Endothelial cell of umbilical vein (primary cell): ENCODE data around the gene ZNF611. TPM values are rescaled to one million over a fixed set of nuclear protein-coding genes. Genes with fewer than 3 reads are reported as not detected.

ENCODE experiments used
- BruUV-seq: library from RNA; stranded (reverse); fragments of 400-500 nt; replicated peaks from 2 replicates; lab custom pipeline; 2021; lab: Mats Ljungman, UMichigan
- CTCF ChIA-PET: fragments of 300-600, 350-600 bp; sonication (Branson Sonifier 250); formaldehyde crosslinking; loops from one replicate; lab custom pipeline; 2021; ENCODE audit warnings: antibody characterized with exemption, inconsistent platforms; lab: Charles Lee
- POLR2A ChIA-PET: fragments of 300-600, 350-600 bp; sonication (Branson Sonifier 250); formaldehyde crosslinking; loops from one replicate; lab custom pipeline; 2021; ENCODE audit warnings: antibody characterized with exemption, inconsistent platforms; lab: Charles Lee
- DNase-seq: peaks from one replicate; pipeline ENCODE4 v3.0.0-alpha.2; 2011; ENCODE audit warnings: low read depth, low spot score
- FAIRE-seq: peaks from 2 replicates; lab custom pipeline; 2011; peaks lifted over from hg19 to GRCh38; lab: Jason Lieb, UNC
- H2AFZ ChIP-seq: 2 replicates; pipeline ENCODE4 v1.6.0; 2012; ENCODE audit warnings: low read depth, low read length, control low read depth, inconsistent platforms
- H3K27ac ChIP-seq: 2 replicates; pipeline ENCODE4 v1.5.1; 2011; ENCODE audit warnings: low read depth, mild to moderate bottlenecking, control low read depth, low read length, moderate library complexity; ENCODE audit not compliant: insufficient read depth
- H3K27me3 ChIP-seq, 2 experiments: 2 replicates each; pipeline versions ENCODE4 v1.6.0 to v1.6.1; 2011; ENCODE audit warnings: low read length in 2 of 2, mixed read lengths in 1 of 2; ENCODE audit not compliant: control insufficient read depth in 2 of 2, insufficient read depth in 2 of 2
- H3K36me3 ChIP-seq, 2 experiments: 2 replicates in 1 of 2; 3 replicates in 1 of 2; pipeline ENCODE4 v1.5.1; 2011; ENCODE audit warnings: low read length in 2 of 2, mild to moderate bottlenecking in 1 of 2, moderate library complexity in 1 of 2; ENCODE audit not compliant: control insufficient read depth in 2 of 2, insufficient read depth in 2 of 2; ENCODE audit errors: extremely low read depth in 1 of 2
- H3K4me1 ChIP-seq: 3 replicates; pipeline ENCODE4 v1.5.1; 2011; ENCODE audit warnings: mild to moderate bottlenecking, low read length; ENCODE audit not compliant: control insufficient read depth, insufficient read depth; ENCODE audit errors: extremely low read depth
- H3K4me2 ChIP-seq: 2 replicates; pipeline ENCODE4 v1.6.1; 2011; ENCODE audit warnings: low read length, control low read depth, mixed read lengths; ENCODE audit not compliant: insufficient read depth
- H3K4me3 ChIP-seq, 3 experiments: fragments of 200-600 bp in 1 of 3; sonication (generic), shearing (Covaris generic) in 1 of 3; replicated peaks in 1 of 3; 2 replicates each; pipeline ENCODE4 v1.5.1; 2011 to 2016; ENCODE audit warnings: control low read depth in 3 of 3, low read length in 3 of 3, mild to moderate bottlenecking in 2 of 3, inconsistent platforms in 1 of 3, low read depth in 1 of 3, moderate library complexity in 1 of 3; ENCODE audit not compliant: insufficient read depth in 1 of 3
- H3K79me2 ChIP-seq: 2 replicates; pipeline ENCODE4 v1.6.0; 2012; ENCODE audit warnings: low read length, inconsistent platforms; ENCODE audit not compliant: control insufficient read depth, insufficient read depth
- H3K9ac ChIP-seq: replicated peaks from 2 replicates; pipeline ENCODE3; 2011; ENCODE audit warnings: low read length, control low read depth; ENCODE audit not compliant: insufficient read depth; ENCODE audit errors: extremely low read depth
- H3K9me1 ChIP-seq: replicated peaks from 3 replicates; pipeline ENCODE4 v1.6.0; 2011; ENCODE audit warnings: mild to moderate bottlenecking, low read length; ENCODE audit not compliant: control insufficient read depth, insufficient read depth; ENCODE audit errors: extremely low read depth
- H3K9me3 ChIP-seq: replicated peaks from 2 replicates; pipeline ENCODE4 v1.5.1; 2012; ENCODE audit warnings: low read length, inconsistent platforms; ENCODE audit not compliant: control insufficient read depth, insufficient read depth
- H4K20me1 ChIP-seq: replicated peaks from 2 replicates; pipeline ENCODE3; 2011; ENCODE audit warnings: mild to moderate bottlenecking, low read length; ENCODE audit not compliant: control insufficient read depth, insufficient read depth; ENCODE audit errors: extremely low read depth
- CTCF ChIP-seq, 2 donors: IDR thresholded peaks; 1 replicate in 1 of 2; 2 replicates in 1 of 2; pipeline ENCODE4 v1.5.1; 2011; ENCODE audit warnings: low read length in 2 of 2, mild to moderate bottlenecking in 2 of 2, moderate library complexity in 2 of 2, control low read depth in 1 of 2, inconsistent platforms in 1 of 2, low read depth in 1 of 2; ENCODE audit not compliant: insufficient read depth in 1 of 2; ENCODE audit errors: extremely low read depth in 1 of 2
- EZH2 ChIP-seq: IDR thresholded peaks from 2 replicates; pipeline ENCODE4 v1.6.1; 2012; ENCODE audit warnings: borderline replicate concordance, low read depth, mild to moderate bottlenecking, moderate library complexity, low read length, inconsistent platforms; ENCODE audit not compliant: severe bottlenecking
- FOS ChIP-seq: IDR thresholded peaks from 2 replicates; pipeline ENCODE4 v1.6.1; 2011; ENCODE audit warnings: mild to moderate bottlenecking, low read length, moderate library complexity, borderline replicate concordance; ENCODE audit not compliant: insufficient read depth
- GATA2 ChIP-seq: IDR thresholded peaks from 2 replicates; pipeline ENCODE4 v1.7.0; 2011; ENCODE audit warnings: low read depth, mild to moderate bottlenecking, moderate library complexity, mixed read lengths, low read length; ENCODE audit not compliant: insufficient read length, insufficient read depth
- JUN ChIP-seq: IDR thresholded peaks from 2 replicates; pipeline ENCODE4 v1.6.1; 2011; ENCODE audit warnings: borderline replicate concordance, low read depth; ENCODE audit not compliant: insufficient read length, insufficient read depth
- MYC ChIP-seq: IDR thresholded peaks from one replicate; pipeline ENCODE4 v1.6.1; 2011; ENCODE audit warnings: mild to moderate bottlenecking, low read depth, low read length
- POLR2A ChIP-seq: IDR thresholded peaks from 2 replicates; pipeline ENCODE4 v1.6.1; 2012; ENCODE audit warnings: low read depth, mild to moderate bottlenecking, control low read depth, low read length
- POLR2AphosphoS5 ChIP-seq: IDR thresholded peaks from 2 replicates; pipeline ENCODE4 v1.6.1; 2012; ENCODE audit warnings: low read depth, mild to moderate bottlenecking, control low read depth, low read length, moderate library complexity; ENCODE audit not compliant: insufficient read depth
- dilution Hi-C: fragments of 300-500 bp; cut with MboI; formaldehyde crosslinking; loops from one replicate; pipeline ENCODE4 v1.15.0; 2019; ENCODE audit warnings: low sequenced_read_pairs; ENCODE audit not compliant: extremely low pct_ligation_motif_present
- intact Hi-C: fragments of 100-400 bp; cut with micrococcal nuclease; formaldehyde crosslinking; loops from one replicate; pipeline ENCODE4 v1.10.0; 2022
- polyA plus RNA-seq, 4 experiments: library from polyadenylated mRNA; depleted of rRNA in 3 of 4; stranded (reverse) in 3 of 4; unstranded in 1 of 4; fragments of >200 nt; gene quantifications; 2 replicates each; pipeline versions ENCODE4 v1.2.1 to v1.2.3, GENCODE V29; 2011 to 2012; ENCODE audit warnings: missing spikeins in 1 of 4
- total RNA-seq: library from RNA; stranded (reverse); gene quantifications from 2 replicates; pipeline ENCODE4 v1.2.3, GENCODE V29; 2021
- TF ChIP-seq, protein P1 (sequence below): IDR thresholded peaks from 2 replicates; pipeline ENCODE4 v1.6.1; 2011; ENCODE audit not compliant: insufficient read depth, insufficient read length

Gene ZNF611
- total and polyA plus RNA-seq, 2 donors (not counting 3 experiments of a cell fraction or from before 2014, with no cell fraction given) = 3.1 to 20.0 TPM

DNA sequence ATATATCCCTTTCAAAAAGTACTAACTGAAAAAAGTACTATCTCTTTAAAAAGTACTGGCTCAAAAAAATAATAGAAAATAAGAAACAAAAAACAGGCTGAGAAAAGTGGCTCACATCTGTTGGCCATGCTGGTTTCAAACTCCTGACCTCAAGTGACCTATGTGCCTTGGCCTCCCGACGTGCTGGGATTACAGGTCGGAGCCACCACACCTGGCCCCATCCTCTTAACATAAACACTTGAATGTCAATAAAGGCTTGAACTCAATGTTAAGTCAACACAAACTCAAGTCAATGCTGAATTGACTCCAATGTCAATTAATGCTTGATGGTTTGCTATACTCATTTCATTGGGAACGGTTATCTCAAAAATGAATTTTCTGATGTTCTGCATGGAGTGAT lies 30.9 kb downstream of the ZNF611 start:
- Histone ChIP-seq H3K9ac (no peak overlapping the region), H3K4me1 (no peaks in the 10 kb centered on the region), H2AFZ (no peak overlapping the region), H3K79me2 (no peaks in the 10 kb centered on the region), H3K4me3 (no peak overlapping the region), H4K20me1 (no peaks in the 10 kb centered on the region), H3K9me1 (no peaks in the 10 kb centered on the region), H3K27me3 (no peaks in the 10 kb centered on the region), H3K36me3 (peaks cover 0 to 7% of the 10 kb centered on the region in 2 experiments), H3K4me2 (no peak overlapping the region), H3K9me3 (no peaks in the 10 kb centered on the region), H3K27ac (no peak overlapping the region)
- DNase-seq (no peak), FAIRE-seq (no peak)
- ChIA-PET CTCF (no interaction called here), POLR2A (no interaction called here)
- BruUV-seq = no TSS peak
- dilution Hi-C loops (no loop called here), intact Hi-C loops (no loop called here)
- TF ChIP-seq, protein P1, sequence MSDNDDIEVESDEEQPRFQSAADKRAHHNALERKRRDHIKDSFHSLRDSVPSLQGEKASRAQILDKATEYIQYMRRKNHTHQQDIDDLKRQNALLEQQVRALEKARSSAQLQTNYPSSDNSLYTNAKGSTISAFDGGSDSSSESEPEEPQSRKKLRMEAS = no peak
- no peak for TF ChIP-seq CTCF (IDR thresholded peaks at IDR 0.05; ENCODE audit: extremely low read depth in 1 of 2, insufficient read depth in 1 of 2, low read depth in 1 of 2, low read length in 2 of 2)
- no peak for TF ChIP-seq GATA2
- TF ChIP-seq EZH2 = no peak
- TF ChIP-seq POLR2A = no peak
- no peak for TF ChIP-seq FOS
- no peak for TF ChIP-seq MYC
- TF ChIP-seq JUN = no peak
- no peak for TF ChIP-seq POLR2AphosphoS5
